Testis (tissue), 3 donors: ENCODE measurements around the gene CLNK. TPM values are rescaled to one million over a fixed set of nuclear protein-coding genes. Genes with fewer than 3 reads are reported as not detected.

ENCODE experiments used
- DNase-seq: peaks from one replicate; pipeline ENCODE4 v3.0.0-alpha.2; 2019
- H3K27ac ChIP-seq, 2 donors: fragments of 200-600 bp; sonication (generic); one replicate each; pipeline ENCODE4 v1.5.1; 2019
- H3K27me3 ChIP-seq: fragments of 200-600 bp; sonication (generic); one replicate; pipeline ENCODE4 v1.5.1; 2019
- H3K36me3 ChIP-seq: fragments of 200-600 bp; sonication (generic); one replicate; pipeline ENCODE4 v1.5.1; 2017; ENCODE audit warnings: low read depth; ENCODE audit errors: missing control alignments
- H3K4me1 ChIP-seq: fragments of 200-600 bp; sonication (generic); one replicate; pipeline ENCODE4 v1.5.1; 2019
- H3K4me3 ChIP-seq, 2 donors: fragments of 200-600 bp; sonication (generic); one replicate each; pipeline ENCODE4 v1.5.1; 2017 to 2019
- H3K9me3 ChIP-seq: fragments of 200-600 bp; sonication (generic); one replicate; pipeline ENCODE4 v1.5.1; 2017
- POLR2A ChIP-seq: fragments of 450-650 bp; IDR thresholded peaks from one replicate; pipeline ENCODE4 v1.6.1; 2017; ENCODE audit warnings: antibody characterized with exemption, mild to moderate bottlenecking, moderate library complexity
- WGBS, 2 donors: methylation state at CpG; one replicate each; pipeline ENCODE4 v1.1.5; 2018; 5-methylcytosine and 5-hydroxymethylcytosine counted together
- intact Hi-C: fragments of 100-400 bp; cut with DNase I; formaldehyde crosslinking; loops from one replicate; pipeline ENCODE4 v1.15.1; 2023; ENCODE audit warnings: low total_unique reads
- polyA plus RNA-seq: library from polyadenylated mRNA; stranded (reverse); fragments of 350-450 nt; fragmentation: Illumina TruSeq; extraction: RNeasy Lipid Tissue Mini Kit (QIAGEN cat#74804); gene quantifications from one replicate; pipeline ENCODE4 v1.2.3, GENCODE V29; 2014; ENCODE audit warnings: low read depth, low replicate concordance; ENCODE audit not compliant: insufficient read depth
- total RNA-seq, 2 donors: library from RNA; depleted of rRNA; stranded (reverse); fragments of >200 nt; gene quantifications; one replicate each; pipeline ENCODE4 v1.2.3, GENCODE V29; 2016
- TF ChIP-seq, protein P1 (sequence below), 3 experiments: fragments of 450-650 bp in 2 of 3; fragments of 200-600 bp in 1 of 3; sonication (generic) in 1 of 3; IDR thresholded peaks; one replicate each; pipeline ENCODE4 v1.5.1; 2016 to 2019; ENCODE audit warnings: antibody characterized with exemption in 3 of 3, mild to moderate bottlenecking in 2 of 3, moderate library complexity in 1 of 3

CLNK gene
- total and polyA plus RNA-seq, 3 donors from 2014 or later = 0.12 to 0.94 TPM; not detected in 1

DNA sequence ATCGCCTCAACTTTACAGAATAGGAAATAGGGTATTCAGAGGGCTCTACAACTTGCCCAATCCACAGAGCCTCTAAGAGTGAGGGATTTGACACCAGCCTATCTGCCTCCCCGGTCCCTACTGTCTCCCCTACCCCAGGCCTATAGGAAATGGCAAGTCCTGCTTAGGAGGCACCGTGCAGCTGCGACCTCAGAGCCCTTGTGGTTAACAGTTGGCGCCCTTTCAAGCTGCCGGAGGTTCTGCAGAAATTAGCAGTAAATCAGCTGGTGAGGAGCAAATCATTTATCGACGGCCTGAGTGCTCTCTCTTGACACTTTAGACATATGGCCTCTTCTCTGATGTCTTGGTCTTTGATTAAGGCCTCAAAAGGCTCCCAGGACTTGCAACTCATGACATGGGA lies 96.9 kb downstream of the CLNK start:
- Histone ChIP-seq H3K4me3 (no peak overlapping the region), H3K27ac (no peak overlapping the region), H3K4me1 (peaks cover 3% of the 10 kb centered on the region), H3K27me3 (no peaks in the 10 kb centered on the region), H3K9me3 (no peaks in the 10 kb centered on the region), H3K36me3 (no peaks in the 10 kb centered on the region)
- no peak for DNase-seq
- intact Hi-C loops = loop anchor here (10.0 kb wide), 1 partner anchor 437 kb away; no protein-coding TSS in a partner anchor
- no peak for TF ChIP-seq POLR2A
- TF ChIP-seq, protein P1, sequence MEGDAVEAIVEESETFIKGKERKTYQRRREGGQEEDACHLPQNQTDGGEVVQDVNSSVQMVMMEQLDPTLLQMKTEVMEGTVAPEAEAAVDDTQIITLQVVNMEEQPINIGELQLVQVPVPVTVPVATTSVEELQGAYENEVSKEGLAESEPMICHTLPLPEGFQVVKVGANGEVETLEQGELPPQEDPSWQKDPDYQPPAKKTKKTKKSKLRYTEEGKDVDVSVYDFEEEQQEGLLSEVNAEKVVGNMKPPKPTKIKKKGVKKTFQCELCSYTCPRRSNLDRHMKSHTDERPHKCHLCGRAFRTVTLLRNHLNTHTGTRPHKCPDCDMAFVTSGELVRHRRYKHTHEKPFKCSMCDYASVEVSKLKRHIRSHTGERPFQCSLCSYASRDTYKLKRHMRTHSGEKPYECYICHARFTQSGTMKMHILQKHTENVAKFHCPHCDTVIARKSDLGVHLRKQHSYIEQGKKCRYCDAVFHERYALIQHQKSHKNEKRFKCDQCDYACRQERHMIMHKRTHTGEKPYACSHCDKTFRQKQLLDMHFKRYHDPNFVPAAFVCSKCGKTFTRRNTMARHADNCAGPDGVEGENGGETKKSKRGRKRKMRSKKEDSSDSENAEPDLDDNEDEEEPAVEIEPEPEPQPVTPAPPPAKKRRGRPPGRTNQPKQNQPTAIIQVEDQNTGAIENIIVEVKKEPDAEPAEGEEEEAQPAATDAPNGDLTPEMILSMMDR (IDR thresholded peaks at IDR 0.05) = no peak
- 71 to 89% methylated on average over 7 to 8 of the region's 8 CpGs for WGBS, 2 donors

DNA sequence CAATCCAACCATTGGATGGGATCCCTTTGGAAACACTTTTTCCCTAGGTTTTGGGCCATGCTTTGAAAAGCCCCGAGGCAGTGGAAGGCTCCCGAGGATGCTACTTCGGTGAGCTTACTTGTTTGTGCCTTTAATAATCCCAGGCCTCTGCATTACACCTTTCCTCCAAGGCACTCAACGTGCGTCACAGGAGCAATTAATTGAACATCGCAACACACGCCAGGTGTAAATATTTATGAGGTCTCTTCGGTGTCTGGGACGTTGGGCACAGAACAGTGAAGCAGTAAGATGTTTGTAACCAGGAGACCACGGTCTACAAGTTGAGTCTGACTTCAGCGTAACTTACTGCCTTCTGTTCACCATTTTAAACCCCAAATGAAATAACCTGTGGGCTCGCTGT lies 97.3 kb downstream of the CLNK start:
- Histone ChIP-seq H3K4me1 (peaks cover 3% of the 10 kb centered on the region), H3K27ac (no peak overlapping the region), H3K36me3 (no peaks in the 10 kb centered on the region), H3K27me3 (no peaks in the 10 kb centered on the region), H3K4me3 (no peak overlapping the region), H3K9me3 (no peaks in the 10 kb centered on the region)
- no peak for TF ChIP-seq POLR2A
- TF ChIP-seq, protein P1 (IDR thresholded peaks at IDR 0.05) = no peak
- WGBS, 2 donors = 94 to 97% methylated on average over 12 of the region's 12 CpGs
- intact Hi-C loops = loop anchor here (10.0 kb wide), 1 partner anchor 438 kb away; no protein-coding TSS in a partner anchor
- DNase-seq = no peak

DNA sequence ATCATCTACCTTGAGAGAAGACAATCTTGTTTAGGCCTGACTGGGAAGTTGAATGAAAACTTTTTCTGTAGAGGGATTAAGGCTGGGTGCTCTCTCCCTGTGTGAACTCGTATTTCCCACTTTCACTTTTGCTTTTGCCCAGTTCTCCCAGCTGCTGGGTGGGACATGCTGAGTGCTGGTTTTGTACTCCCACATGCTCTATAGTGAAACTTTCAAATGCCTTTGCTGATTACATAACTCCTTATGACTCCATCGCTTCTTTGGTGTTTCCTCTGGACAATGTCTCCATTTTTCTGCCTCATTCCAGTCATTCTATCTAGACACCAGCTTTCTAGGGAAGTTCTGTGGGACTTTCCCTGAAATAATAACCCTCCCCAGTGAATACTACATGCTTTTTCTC lies 100.5 kb downstream of the CLNK start:
- H3K27me3 ChIP-seq = no peaks in the 10 kb centered on the region
- H3K4me1 ChIP-seq = peaks cover 3% of the 10 kb centered on the region
- intact Hi-C loops = loop anchor here (5.0 to 10.0 kb wide), 2 partner anchors 441 to 843 kb away; partner anchors contain the start of gene HS3ST1
- H3K9me3 ChIP-seq = no peaks in the 10 kb centered on the region
- no peak overlapping the region for H3K27ac ChIP-seq
- H3K4me3 ChIP-seq = no peak overlapping the region
- no peaks in the 10 kb centered on the region for H3K36me3 ChIP-seq
- WGBS, 2 donors = 10 to 32% methylated on average over 2 of the region's 2 CpGs
- TF ChIP-seq, protein P1 (IDR thresholded peaks at IDR 0.05) = no peak
- no peak for TF ChIP-seq POLR2A
- peak; percentile 34 for DNase-seq

DNA sequence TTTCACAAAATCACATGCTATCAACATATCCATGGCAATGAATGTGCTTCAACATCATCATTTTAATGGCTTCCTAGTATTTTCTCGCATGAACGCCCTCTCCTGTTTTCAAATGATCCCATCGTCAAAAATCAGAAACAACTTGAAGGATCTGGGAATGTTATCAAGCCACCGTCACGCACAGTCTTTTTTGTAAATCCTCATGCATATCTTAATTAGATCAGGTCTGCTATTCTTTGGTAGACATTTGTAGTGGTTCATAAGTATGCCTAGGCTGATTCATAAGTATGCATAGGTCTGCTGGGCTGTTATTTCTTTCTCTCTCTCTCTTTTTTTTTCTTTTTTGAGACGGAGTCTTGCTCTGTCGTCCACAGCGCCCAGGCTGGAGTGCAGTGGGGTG lies 101.6 kb downstream of the CLNK start:
- no peak for TF ChIP-seq POLR2A
- TF ChIP-seq, protein P1 (IDR thresholded peaks at IDR 0.05) = no peak
- Histone ChIP-seq H3K36me3 (no peaks in the 10 kb centered on the region), H3K4me3 (no peak overlapping the region), H3K27me3 (no peaks in the 10 kb centered on the region), H3K4me1 (peaks cover 3% of the 10 kb centered on the region), H3K9me3 (no peaks in the 10 kb centered on the region), H3K27ac (no peak overlapping the region)
- intact Hi-C loops = loop anchor here (5.0 to 10.0 kb wide), 2 partner anchors 442 to 844 kb away; partner anchors contain the start of gene HS3ST1
- DNase-seq = no peak
- 91 to 94% methylated on average over 8 of the region's 8 CpGs for WGBS, 2 donors

DNA sequence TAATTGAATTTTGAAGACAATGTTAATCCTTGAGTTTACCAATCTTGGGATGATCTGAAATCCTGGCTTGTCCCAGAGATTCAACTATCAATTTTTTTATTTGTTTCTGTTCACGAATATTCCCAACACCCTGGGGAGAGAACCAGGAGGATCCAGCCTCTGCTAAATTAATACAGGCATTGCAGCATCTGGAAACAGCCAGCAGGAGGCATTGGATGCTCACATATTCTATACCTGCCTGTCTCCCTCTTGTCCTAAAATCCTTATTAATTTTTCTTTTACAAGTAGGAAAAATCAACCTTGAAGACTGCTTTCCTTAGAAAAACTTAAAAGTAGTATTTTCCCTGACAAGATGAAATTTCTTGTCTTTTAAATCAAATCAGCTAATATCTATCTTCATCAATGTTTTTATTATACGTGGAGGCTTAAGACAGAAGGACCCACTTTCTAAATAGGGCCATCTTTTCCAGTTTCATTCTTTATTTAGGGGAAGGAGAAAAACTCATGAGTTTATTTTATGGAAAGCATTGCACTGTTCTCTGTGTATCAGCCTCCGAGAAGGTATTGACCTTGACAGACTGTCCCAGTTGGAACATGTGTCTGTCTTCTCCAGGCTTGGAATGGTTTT lies 102.4 kb downstream of the CLNK start:
- Histone ChIP-seq H3K36me3 (no peaks in the 10 kb centered on the region), H3K9me3 (no peaks in the 10 kb centered on the region), H3K4me3 (no peak overlapping the region), H3K27me3 (no peaks in the 10 kb centered on the region), H3K4me1 (peaks cover 3% of the 10 kb centered on the region), H3K27ac (no peak overlapping the region)
- TF ChIP-seq POLR2A = no peak
- TF ChIP-seq, protein P1 (IDR thresholded peaks at IDR 0.05) = peak; percentile 79 to 89 (median 87)
- intact Hi-C loops = loop anchor here (5.0 to 10.0 kb wide), 2 partner anchors 443 to 845 kb away; partner anchors contain the start of gene HS3ST1
- peak; percentile 77 for DNase-seq
- 37 to 42% methylated on average over 3 of the region's 3 CpGs for WGBS, 2 donors
